ENCODE results near the gene KIFBP.

- TF ChIP-seq NRF1 (IDR thresholded peaks at IDR 0.05; ENCODE audit: low read depth, low read length) = no peak
- no peak for TF ChIP-seq REST (IDR thresholded peaks at IDR 0.05; ENCODE audit: low read depth, low read length)
- no peak for TF ChIP-seq EZH2phosphoT487 (IDR thresholded peaks at IDR 0.05; ENCODE audit: borderline replicate concordance, low read depth)
- no peak for TF ChIP-seq CTCF (IDR thresholded peaks at IDR 0.05)
- TF ChIP-seq POLR2AphosphoS5 (IDR thresholded peaks at IDR 0.05; ENCODE audit: low read depth, low read length) = no peak
- TF ChIP-seq PBX3 (IDR thresholded peaks at IDR 0.05) = no peak
- no peak for TF ChIP-seq JUND (IDR thresholded peaks at IDR 0.05)
- no peak for TF ChIP-seq ELF1 (IDR thresholded peaks at IDR 0.05)
- no peak for TF ChIP-seq MXI1 (IDR thresholded peaks at IDR 0.05; ENCODE audit: low read depth, low read length)
- TF ChIP-seq FOXM1 (IDR thresholded peaks at IDR 0.05; ENCODE audit: low read depth) = no peak
- no peak for TF ChIP-seq EP300 (IDR thresholded peaks at IDR 0.05; ENCODE audit: borderline replicate concordance in 1 of 2, low read depth in 1 of 2, low read length in 1 of 2)
These were observed 6.2 kb upstream of the KIFBP start for GRCh38 chr10:68982389-68982788.
